ENCODE results near the gene PHF21B.
"Not testable (repeated sequence)": the region's sequence is repeated elsewhere in the genome, so short reads cannot be mapped to it uniquely, and the experiment has no call there.

Gene PHF21B

GRCh38 chr22:44988671-44989070 is 21.1 kb downstream of the PHF21B start:
- no peak for DNase-seq (ENCODE audit: low read depth)

GRCh38 chr22:44986926-44987325 is 22.9 kb downstream of the PHF21B start:
- no peak for DNase-seq (ENCODE audit: low read depth)

GRCh38 chr22:44985906-44986527 is 23.8 kb downstream of the PHF21B start:
- DNase-seq (ENCODE audit: low read depth) = no peak

- no peak for DNase-seq (ENCODE audit: low read depth)
Measured at GRCh38 chr22:44983878-44984482, 25.8 kb downstream of the PHF21B start.

- DNase-seq (ENCODE audit: low read depth) = no peak
Measured at GRCh38 chr22:44982445-44982844, 27.4 kb downstream of the PHF21B start.

GRCh38 chr22:44981857-44982256 is 27.9 kb downstream of the PHF21B start:
- DNase-seq (ENCODE audit: low read depth) = no peak

- no peak for DNase-seq (ENCODE audit: low read depth)
Measured at GRCh38 chr22:44979154-44979553, 30.7 kb downstream of the PHF21B start.

GRCh38 chr22:44975427-44976262 is 34.2 kb downstream of the PHF21B start:
- peak; percentile 53 for DNase-seq (ENCODE audit: low read depth)

- no peak for DNase-seq (ENCODE audit: low read depth)
Measured at GRCh38 chr22:44974454-44974853, 35.4 kb downstream of the PHF21B start.

GRCh38 chr22:44973829-44974228 is 36.0 kb downstream of the PHF21B start:
- DNase-seq (ENCODE audit: low read depth) = no peak

GRCh38 chr22:44972363-44973083 is 37.3 kb downstream of the PHF21B start:
- no peak for DNase-seq (ENCODE audit: low read depth)

- DNase-seq (ENCODE audit: low read depth) = no peak
Measured at GRCh38 chr22:44971651-44972362, 38.0 kb downstream of the PHF21B start.

GRCh38 chr22:44970291-44970690 is 39.5 kb downstream of the PHF21B start:
- DNase-seq (ENCODE audit: low read depth) = no peak

GRCh38 chr22:44969817-44970216 is 40.0 kb downstream of the PHF21B start:
- no peak for DNase-seq (ENCODE audit: low read depth)

- DNase-seq (ENCODE audit: low read depth) = no peak
Measured at GRCh38 chr22:44968736-44969135, 41.1 kb downstream of the PHF21B start.

GRCh38 chr22:44965171-44965570 is 44.6 kb downstream of the PHF21B start:
- DNase-seq (ENCODE audit: low read depth) = no peak

GRCh38 chr22:44964722-44965078 is 45.1 kb downstream of the PHF21B start:
- no peak for DNase-seq (ENCODE audit: low read depth)

- DNase-seq (ENCODE audit: low read depth) = no peak
Measured at GRCh38 chr22:44963832-44964721, 45.7 kb downstream of the PHF21B start.

GRCh38 chr22:44962741-44963454 is 46.9 kb downstream of the PHF21B start:
- no peak for DNase-seq (ENCODE audit: low read depth)

- not testable (repeated sequence) for DNase-seq (ENCODE audit: low read depth)
Measured at GRCh38 chr22:44961682-44962081, 48.1 kb downstream of the PHF21B start.

All from fibroblast of gingiva (primary cell).